A549 (cell line): ENCODE measurements around the gene SPTLC2.

ENCODE experiments used
- BHLHE40 ChIP-seq: IDR thresholded peaks from 2 replicates; pipeline ENCODE4 v1.6.1; 2012; ENCODE audit warnings: low read depth, low read length, inconsistent platforms
- CTCF ChIP-seq: fragments of >200 bp; sonication (Bioruptor Twin); formaldehyde crosslinking; IDR thresholded peaks from 3 replicates; pipeline ENCODE4 v1.5.1; 2016
- EHMT2 ChIP-seq: fragments of 200-600 bp; sonication (generic); IDR thresholded peaks from 2 replicates; pipeline ENCODE4 v1.6.1; 2016; ENCODE audit warnings: antibody characterized with exemption, low read depth, mild to moderate bottlenecking, moderate library complexity
- EP300 ChIP-seq, 2 experiments: fragments of >200 bp; sonication (Bioruptor Twin); formaldehyde crosslinking; IDR thresholded peaks; 2 replicates in 1 of 2; 3 replicates in 1 of 2; pipeline ENCODE4 v1.6.1; 2016 to 2017
- HES2 ChIP-seq: fragments of >200 bp; sonication (Bioruptor Twin); formaldehyde crosslinking; IDR thresholded peaks from 2 replicates; pipeline ENCODE4 v1.6.1; 2016
- HMGXB4 ChIP-seq: fragments of 250-450 bp; sonication (Bioruptor Pico); IDR thresholded peaks from 2 replicates; pipeline ENCODE4 v1.5.0; 2021; ENCODE audit warnings: mild to moderate bottlenecking, moderate library complexity, borderline replicate concordance
- KDM1A ChIP-seq: fragments of 200-600 bp; sonication (generic); IDR thresholded peaks from 2 replicates; pipeline ENCODE4 v1.6.1; 2016; ENCODE audit warnings: low read depth, mild to moderate bottlenecking
- PHF8 ChIP-seq: fragments of 200-600 bp; sonication (generic); IDR thresholded peaks from 2 replicates; pipeline ENCODE4 v1.6.1; 2016; ENCODE audit warnings: low read depth, mild to moderate bottlenecking, antibody characterized with exemption, moderate library complexity, borderline replicate concordance
- POLR2A ChIP-seq: IDR thresholded peaks from 2 replicates; pipeline ENCODE4 v1.6.1; 2012; ENCODE audit warnings: mild to moderate bottlenecking, low read length
- RAD21 ChIP-seq, 2 experiments: fragments of >200 bp in 1 of 2; sonication (Bioruptor Twin) in 1 of 2; formaldehyde crosslinking in 1 of 2; IDR thresholded peaks in 1 of 2; conservative IDR thresholded peaks in 1 of 2; 2 replicates in 1 of 2; 3 replicates in 1 of 2; pipeline ENCODE4 v1.6.1; 2012 to 2018; ENCODE audit warnings: inconsistent platforms in 1 of 2
- RCOR1 ChIP-seq: fragments of 150-350 bp; IDR thresholded peaks from 2 replicates; pipeline ENCODE4 v1.6.1; 2014; ENCODE audit warnings: antibody characterized with exemption, low read length, low read depth
- REST ChIP-seq: fragments of 200-600 bp; sonication (generic); IDR thresholded peaks from 2 replicates; pipeline ENCODE4 v1.6.1; 2016; ENCODE audit warnings: antibody characterized with exemption, mild to moderate bottlenecking, moderate library complexity
- SREBF2 ChIP-seq: fragments of 450-650 bp; IDR thresholded peaks from 2 replicates; pipeline ENCODE4 v1.6.1; 2014; ENCODE audit warnings: mild to moderate bottlenecking, moderate library complexity
- USF2 ChIP-seq: fragments of 450-650 bp; IDR thresholded peaks from 2 replicates; pipeline ENCODE4 v1.6.1; 2014; ENCODE audit warnings: antibody characterized with exemption

- TF ChIP-seq BHLHE40 (no peak), EP300 (IDR thresholded peaks at IDR 0.05) (no peak), SREBF2 (no peak), RCOR1 (no peak), HES2 (no peak), REST (no peak), RAD21 (conservative IDR thresholded peaks at IDR 0.05 in 1 of 2, IDR thresholded peaks at IDR 0.05 in 1 of 2) (no peak), CTCF (no peak), POLR2A (no peak), EHMT2 (no peak), PHF8 (no peak), HMGXB4 (CRISPR knock-in tag) (no peak), USF2 (no peak), KDM1A (no peak)
These were observed 35.4 kb downstream of the SPTLC2 start for GRCh38 chr14:77580964-77581505.
